ENCODE measurements around the gene TKTL1.

Gene TKTL1

GRCh38 chrX:154312116-154312515, 16.5 kb downstream of the TKTL1 start:
- no peak for TF ChIP-seq SIN3A (IDR thresholded peaks at IDR 0.05; ENCODE audit: borderline replicate concordance, insufficient read depth, low read length)
- no peak for TF ChIP-seq FOXP2 (optimal IDR thresholded peaks at IDR 0.05; ENCODE audit: borderline replicate concordance, extremely low read depth, extremely low read length, insufficient read depth)
- no peak for TF ChIP-seq REST (IDR thresholded peaks at IDR 0.05; ENCODE audit: insufficient read depth in 1 of 2, low read depth in 2 of 2, low read length in 2 of 2)
- TF ChIP-seq POLR2AphosphoS5 (IDR thresholded peaks at IDR 0.05; ENCODE audit: low read depth, low read length): no peak
- TF ChIP-seq TAF1 (IDR thresholded peaks at IDR 0.05; ENCODE audit: borderline replicate concordance, insufficient read depth, low read length): no peak

- TF ChIP-seq SIN3A (IDR thresholded peaks at IDR 0.05; ENCODE audit: borderline replicate concordance, insufficient read depth, low read length) (no peak), POLR2AphosphoS5 (IDR thresholded peaks at IDR 0.05; ENCODE audit: low read depth, low read length) (no peak), FOXP2 (optimal IDR thresholded peaks at IDR 0.05; ENCODE audit: borderline replicate concordance, extremely low read depth, extremely low read length, insufficient read depth) (no peak), TAF1 (IDR thresholded peaks at IDR 0.05; ENCODE audit: borderline replicate concordance, insufficient read depth, low read length) (no peak), REST (IDR thresholded peaks at IDR 0.05; ENCODE audit: insufficient read depth in 1 of 2, low read depth in 2 of 2, low read length in 2 of 2) (no peak)
Measured at GRCh38 chrX:154313147-154313546, 17.6 kb downstream of the TKTL1 start.

GRCh38 chrX:154315416-154315815, 19.8 kb downstream of the TKTL1 start:
- TF ChIP-seq SIN3A (IDR thresholded peaks at IDR 0.05; ENCODE audit: borderline replicate concordance, insufficient read depth, low read length): no peak
- no peak for TF ChIP-seq POLR2AphosphoS5 (IDR thresholded peaks at IDR 0.05; ENCODE audit: low read depth, low read length)
- TF ChIP-seq FOXP2 (optimal IDR thresholded peaks at IDR 0.05; ENCODE audit: borderline replicate concordance, extremely low read depth, extremely low read length, insufficient read depth): no peak
- no peak for TF ChIP-seq TAF1 (IDR thresholded peaks at IDR 0.05; ENCODE audit: borderline replicate concordance, insufficient read depth, low read length)
- no peak for TF ChIP-seq REST (IDR thresholded peaks at IDR 0.05; ENCODE audit: insufficient read depth in 1 of 2, low read depth in 2 of 2, low read length in 2 of 2)

- TF ChIP-seq SIN3A (IDR thresholded peaks at IDR 0.05; ENCODE audit: borderline replicate concordance, insufficient read depth, low read length) (no peak), FOXP2 (optimal IDR thresholded peaks at IDR 0.05; ENCODE audit: borderline replicate concordance, extremely low read depth, extremely low read length, insufficient read depth) (no peak), TAF1 (IDR thresholded peaks at IDR 0.05; ENCODE audit: borderline replicate concordance, insufficient read depth, low read length) (no peak), REST (IDR thresholded peaks at IDR 0.05; ENCODE audit: insufficient read depth in 1 of 2, low read depth in 2 of 2, low read length in 2 of 2) (no peak), POLR2AphosphoS5 (IDR thresholded peaks at IDR 0.05; ENCODE audit: low read depth, low read length) (no peak)
Measured at GRCh38 chrX:154317391-154317995, 21.9 kb downstream of the TKTL1 start.

Measured in PFSK-1 (cell line).